TTC549 (cell line): ENCODE results near the gene DCTD.

Experiments used
- FAIRE-seq: peaks from 2 replicates; lab custom pipeline; 2012; peaks lifted over from hg19 to GRCh38; lab: Jason Lieb, UNC

Gene DCTD

DNA sequence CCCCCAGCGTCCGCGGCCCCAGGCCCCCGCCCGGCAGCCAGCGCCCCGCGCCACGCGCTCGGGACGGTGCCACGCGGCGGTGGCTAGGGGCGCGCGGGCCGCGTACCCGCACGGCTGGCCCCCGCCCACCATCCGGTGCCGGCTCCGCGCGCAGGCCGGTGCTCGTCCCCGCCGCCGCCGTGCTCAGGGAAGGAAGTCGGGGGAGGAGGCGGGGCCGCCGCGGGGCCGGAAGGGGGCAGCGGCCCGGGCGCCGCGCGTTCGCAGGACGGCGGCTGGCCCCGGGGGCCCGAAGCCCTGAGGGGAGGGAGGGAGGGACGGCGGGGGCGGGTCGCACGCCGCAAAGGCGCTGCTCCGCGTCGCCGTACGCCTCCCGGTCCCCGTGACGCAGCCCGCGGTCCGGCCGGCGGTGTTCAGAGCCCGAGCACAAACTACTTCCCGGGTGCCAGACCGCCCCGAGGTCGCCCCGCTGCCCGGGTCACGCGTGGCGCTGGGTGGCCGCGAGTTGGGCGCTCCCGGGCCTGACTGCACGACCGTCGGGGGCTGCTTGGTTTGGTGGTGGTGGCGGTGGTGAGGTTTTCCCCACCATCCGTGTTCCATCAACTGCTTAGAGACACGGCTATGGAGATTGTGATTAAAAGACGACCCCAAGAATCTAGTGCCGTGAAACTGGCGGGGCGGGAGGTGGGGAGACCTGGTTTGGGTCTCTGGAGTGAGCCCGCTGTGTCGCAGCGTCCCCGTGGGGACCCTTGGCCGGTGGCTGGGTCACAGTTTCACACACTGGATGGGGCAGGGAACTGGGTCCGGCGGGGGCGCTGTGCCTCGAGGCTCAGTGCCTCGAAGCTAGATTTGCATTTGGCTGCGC lies at the start of gene DCTD:
Gene DCTD (minus strand): TSS at position 205 of the 862 bp plus-strand sequence. CDS start 1,818 bp downstream, outside the sequence.
- no peak for FAIRE-seq

GRCh38 chr4:182960746-182961145 lies 43.6 kb upstream of the DCTD start:
- FAIRE-seq: no peak

GRCh38 chr4:182960228-182960627 lies 43.0 kb upstream of the DCTD start:
- no peak for FAIRE-seq

GRCh38 chr4:182955411-182955810 lies 38.2 kb upstream of the DCTD start:
- no peak for FAIRE-seq

DNA sequence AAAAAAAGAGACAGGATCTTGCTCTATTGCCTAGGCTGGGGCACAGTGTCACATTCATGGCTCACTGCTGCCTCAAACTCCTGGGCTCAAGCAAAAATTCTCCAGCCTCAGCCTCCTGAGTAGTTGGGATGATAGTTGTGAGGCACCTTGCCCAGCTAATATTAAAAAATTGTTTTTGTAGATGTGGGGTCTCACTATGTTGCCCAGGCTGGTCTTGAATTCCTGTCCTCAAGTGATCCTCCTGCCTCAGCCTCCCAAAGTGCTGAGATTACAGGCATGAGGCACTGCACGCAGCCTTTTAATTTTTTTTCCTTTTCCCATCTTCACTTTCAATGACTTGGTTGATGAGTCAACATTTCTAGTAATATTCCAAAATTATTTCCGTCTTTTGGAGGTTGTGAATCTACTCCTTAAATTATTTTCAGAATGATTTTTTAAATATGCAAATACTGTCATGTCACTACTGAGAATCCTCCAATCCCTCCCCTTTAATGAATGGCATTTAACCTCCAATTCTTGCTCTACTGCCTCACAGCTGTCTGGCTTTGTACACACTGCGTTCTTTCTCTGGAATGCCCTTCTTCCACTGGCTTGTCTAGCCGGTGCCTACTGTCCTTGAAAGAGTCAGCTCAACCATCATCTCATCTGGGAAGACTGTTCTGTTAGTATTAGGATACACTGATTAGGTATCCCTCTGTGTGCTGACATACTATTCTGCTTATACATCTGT lies 27.5 kb upstream of the DCTD start:
- no peak for FAIRE-seq

DNA sequence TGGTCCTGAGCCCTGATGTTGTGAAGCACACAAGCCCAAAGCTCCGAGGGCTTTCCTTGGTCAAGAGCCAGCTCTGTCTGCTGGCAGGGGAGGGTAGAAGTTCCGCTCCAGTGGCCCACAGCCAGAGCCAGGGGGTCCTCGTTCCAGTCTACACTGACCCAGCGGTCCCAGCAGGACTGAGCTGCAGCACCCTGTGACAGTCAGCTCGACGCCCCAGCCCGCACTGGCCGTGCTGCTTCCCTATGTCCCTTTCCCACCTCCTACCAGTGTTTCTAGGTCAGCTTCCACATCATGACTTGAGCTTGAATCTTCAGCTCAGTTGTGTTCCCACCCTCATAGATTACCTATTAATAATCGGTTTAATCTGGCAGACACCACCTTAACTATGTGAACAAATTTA lies 22.5 kb upstream of the DCTD start:
- no peak for FAIRE-seq

DNA sequence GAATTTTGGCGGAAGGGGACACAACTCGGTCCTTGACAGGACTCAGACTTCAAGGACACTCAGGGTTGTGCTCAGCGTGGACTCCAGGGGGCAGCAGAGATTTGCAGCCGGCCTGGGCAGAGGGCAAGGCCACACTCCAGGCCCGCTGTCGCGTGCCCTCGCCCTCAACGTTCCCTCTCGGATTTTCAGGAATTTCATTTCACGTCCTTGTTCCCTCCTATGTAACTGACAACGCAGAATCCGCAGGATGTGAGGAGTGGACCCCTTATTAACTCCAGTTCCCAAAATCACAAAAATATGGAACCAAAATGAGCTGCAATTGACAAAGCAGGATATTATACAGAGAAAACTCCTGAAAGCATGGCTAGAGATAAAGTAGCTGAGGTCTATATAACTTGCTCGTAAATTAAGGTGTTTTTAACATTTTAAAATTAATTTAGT lies 21.0 kb upstream of the DCTD start:
- FAIRE-seq: no peak

DNA sequence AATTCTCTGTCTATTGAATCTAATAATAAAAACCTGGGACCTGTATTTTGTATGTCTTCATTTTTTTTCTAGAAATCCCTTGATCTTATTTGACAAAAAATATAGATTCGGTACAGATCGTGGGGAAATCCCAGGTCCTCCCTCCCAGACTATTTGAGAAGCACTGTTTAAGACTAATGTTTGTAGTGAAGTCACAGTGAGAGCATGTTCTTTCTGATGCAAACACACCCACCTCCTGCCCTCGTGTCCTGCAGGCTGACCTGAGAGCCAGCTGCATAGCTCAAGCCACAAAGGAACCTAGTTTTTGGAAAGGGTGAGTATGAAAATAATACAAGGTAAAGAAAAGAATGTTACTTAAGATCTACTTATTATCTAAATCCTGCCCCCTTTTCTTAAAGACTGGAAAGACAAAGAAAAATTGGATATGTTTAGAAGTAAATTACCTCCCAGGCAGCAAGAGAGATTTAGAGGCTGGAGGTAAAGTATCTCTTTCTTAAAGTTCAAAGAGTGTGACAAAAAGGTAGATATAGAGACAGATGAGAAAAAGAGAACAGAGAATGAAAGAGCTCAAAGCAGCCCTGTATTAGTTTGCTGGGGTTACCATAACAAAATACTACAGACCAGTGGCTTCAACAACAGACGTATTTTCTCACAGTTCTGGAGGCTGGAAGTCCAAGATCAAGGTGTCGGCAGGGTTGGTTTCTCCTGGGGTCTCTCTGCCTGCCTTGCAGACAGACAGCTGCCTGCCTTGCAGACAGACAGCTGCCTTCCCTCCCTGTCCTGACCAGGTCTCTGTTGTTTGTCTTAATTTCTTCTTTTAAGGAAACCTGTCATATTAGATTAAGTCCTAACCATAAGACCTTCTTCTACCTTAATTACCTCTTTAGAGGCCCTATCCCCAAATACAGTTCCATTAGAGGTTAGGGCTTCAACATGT lies 20.4 kb upstream of the DCTD start:
- FAIRE-seq: no peak

DNA sequence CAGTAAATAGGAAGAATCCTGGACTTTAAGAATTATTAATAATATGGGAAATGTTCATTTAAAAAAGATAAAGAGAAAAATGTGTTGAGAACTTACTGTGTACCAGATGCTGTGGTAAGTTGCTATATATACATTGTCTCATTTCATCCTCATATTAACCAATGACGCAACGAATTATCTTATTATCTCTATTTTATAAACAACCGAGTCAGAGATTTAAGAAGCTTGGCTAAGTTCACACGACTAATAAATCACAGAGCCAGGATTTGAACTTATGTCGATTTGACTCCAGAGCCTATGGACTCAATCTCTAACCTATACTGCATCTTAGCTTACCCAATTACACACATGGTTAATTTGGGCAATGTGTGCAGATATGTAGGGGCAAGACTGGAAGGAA lies 15.5 kb upstream of the DCTD start:
- no peak for FAIRE-seq

DNA sequence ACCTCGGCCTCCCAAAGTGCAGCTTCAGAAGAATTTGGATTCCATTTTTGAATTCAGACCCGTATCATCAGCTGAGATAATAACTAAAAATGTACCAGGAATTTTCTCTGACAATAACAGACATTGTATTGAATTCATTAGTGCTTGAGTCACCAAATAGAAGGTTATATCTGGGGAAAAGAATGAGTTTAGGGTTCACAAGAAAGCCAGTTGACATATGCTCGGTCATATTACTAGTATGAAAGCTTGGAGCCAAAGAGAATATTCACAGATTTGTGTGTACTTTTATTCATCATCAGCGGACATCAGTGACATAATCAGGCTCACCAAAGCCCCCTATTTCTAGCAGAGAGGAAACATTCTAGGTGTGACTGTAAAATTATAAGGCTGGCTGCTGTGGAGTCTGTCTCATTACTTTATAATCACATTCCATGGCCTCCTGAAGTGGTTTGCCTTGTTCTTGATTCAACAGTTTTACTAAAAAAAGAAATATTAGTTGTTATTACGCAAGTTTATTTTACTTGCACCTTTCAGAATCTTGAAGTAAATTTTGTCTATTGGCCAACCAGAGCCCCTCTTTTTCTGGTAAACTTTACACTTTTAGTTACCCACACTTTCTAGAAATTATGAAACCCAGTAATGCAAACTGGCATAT lies 14.6 kb upstream of the DCTD start:
- FAIRE-seq: no peak

DNA sequence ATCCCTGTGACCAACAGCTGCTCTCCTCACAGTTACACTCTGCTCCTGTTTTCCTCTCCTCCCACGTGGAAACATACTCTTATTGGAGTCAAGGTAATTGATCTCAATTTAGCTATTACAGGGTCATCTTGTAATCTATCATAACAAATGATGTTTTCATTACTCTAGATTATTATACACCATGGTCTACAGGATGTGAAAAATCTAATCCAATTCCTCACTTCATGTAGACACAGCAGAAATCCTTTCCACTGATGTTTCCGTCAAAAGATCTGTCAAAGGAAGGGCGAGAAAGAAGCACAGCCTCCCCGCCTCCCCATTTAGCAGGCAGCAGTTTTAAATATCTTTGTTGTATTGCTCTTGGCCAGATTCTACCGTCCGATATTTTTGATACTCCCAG lies 13.7 kb upstream of the DCTD start:
- FAIRE-seq: no peak

- FAIRE-seq: no peak
Measured at GRCh38 chr4:182929296-182929695, 12.1 kb upstream of the DCTD start.

- no peak for FAIRE-seq
Measured at GRCh38 chr4:182928061-182928460, 10.9 kb upstream of the DCTD start.

- FAIRE-seq: no peak
Measured at GRCh38 chr4:182927505-182927904, 10.3 kb upstream of the DCTD start.

- no peak for FAIRE-seq
Measured at GRCh38 chr4:182925855-182926254, 8.7 kb upstream of the DCTD start.

- FAIRE-seq: peak; percentile 84
Measured at GRCh38 chr4:182925298-182925757, 8.1 kb upstream of the DCTD start.

DNA sequence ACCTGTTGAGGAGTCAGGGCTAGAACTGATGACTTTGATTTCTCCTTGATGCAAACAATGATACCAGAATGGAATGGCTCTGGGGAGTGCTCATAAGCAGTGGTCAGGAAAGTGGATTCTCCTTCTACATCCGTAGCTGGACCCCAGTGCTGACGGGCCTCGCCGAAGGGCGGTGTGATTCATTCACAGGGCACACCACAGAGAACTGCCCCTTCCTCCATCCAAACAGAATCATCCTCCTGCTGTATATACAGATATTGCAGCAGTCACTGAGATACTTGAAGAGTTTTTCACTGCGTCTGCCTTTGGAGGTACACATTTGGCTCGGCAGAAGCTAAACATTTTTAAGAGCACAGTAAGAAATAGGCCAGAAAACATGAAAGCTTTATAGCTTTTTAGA lies 7.3 kb upstream of the DCTD start:
- FAIRE-seq: no peak

GRCh38 chr4:182923796-182924340 lies 6.7 kb upstream of the DCTD start:
- FAIRE-seq: no peak

DNA sequence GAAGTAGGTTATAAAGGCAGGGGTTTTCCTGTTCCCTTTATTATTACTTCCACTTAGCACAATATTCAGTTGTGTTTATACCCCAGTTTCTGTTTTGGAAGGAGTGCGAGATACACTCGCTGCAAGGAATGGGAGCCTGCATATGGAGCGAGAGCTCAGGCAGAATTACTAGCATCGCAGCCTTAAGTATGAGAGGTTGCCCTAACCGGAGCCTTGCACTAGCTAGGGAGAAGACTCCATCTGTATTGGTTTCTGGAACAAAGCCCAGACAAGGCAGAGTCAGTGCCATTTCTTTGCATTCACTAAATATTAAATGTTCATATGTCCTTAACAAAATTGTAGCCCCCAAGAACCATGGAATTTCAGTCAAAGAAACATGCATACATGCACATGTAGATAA lies 6.2 kb upstream of the DCTD start:
- no peak for FAIRE-seq

DNA sequence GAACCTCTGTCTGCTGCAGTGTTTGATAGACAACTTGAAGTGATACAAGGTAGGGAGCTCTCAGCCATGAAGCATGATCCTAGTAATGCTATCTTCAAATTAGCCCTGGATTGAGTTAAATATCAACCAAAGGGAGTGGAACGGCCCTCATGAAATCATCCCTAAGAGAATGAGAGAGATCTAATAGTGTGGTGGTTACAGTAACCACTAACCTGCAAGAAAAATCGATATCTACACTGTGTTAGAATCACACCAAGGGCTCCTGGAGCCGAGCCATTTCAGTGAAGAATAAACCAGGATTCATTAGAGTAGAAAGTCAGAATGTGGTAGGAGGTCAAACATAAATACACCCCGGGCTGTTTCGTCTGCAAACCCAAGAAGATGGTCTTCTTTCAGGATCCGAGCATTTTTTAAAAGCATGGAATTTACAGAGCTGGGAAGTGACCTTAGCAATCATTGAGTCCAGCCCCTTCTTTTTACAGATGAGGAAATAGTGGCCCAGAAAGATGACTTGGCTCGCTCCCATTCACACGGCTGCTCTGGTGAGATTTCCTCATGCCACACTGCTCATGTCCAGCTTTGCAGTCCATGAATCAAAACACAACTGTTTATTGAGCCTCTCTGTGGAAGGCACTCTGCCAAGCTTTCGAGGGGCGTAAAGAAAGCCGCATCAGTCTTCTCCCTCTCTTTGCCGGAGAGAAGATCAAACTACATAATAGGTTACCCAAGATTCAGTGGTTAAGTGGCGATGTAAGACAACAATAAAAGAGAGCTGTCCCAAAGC lies 5.5 kb upstream of the DCTD start:
- no peak for FAIRE-seq

GRCh38 chr4:182921608-182922007 lies 4.4 kb upstream of the DCTD start:
- no peak for FAIRE-seq
